H1 (cell line): Measurements from ENCODE around the gene DNAJC7. TPM values are rescaled to one million over a fixed set of nuclear protein-coding genes. Genes with fewer than 3 reads are reported as not detected.

Source experiments
- CTCF ChIA-PET: fragments of 300-600 bp; sonication (Branson Sonifier 250); formaldehyde crosslinking; loops from one replicate; lab custom pipeline; 2021; ENCODE audit not compliant: partially characterized antibody; lab: Charles Lee
- POLR2A ChIA-PET: fragments of 300-600 bp; sonication (Branson Sonifier 250); formaldehyde crosslinking; loops from one replicate; lab custom pipeline; 2021; ENCODE audit warnings: inconsistent platforms; ENCODE audit not compliant: partially characterized antibody; lab: Charles Lee
- DNase-seq, 2 experiments: peaks; one replicate each; pipeline versions ENCODE4 v3.0.0 to v3.0.0-alpha.2; 2010 to 2022; ENCODE audit warnings: low spot score in 2 of 2, low read depth in 1 of 2, mixed read lengths in 1 of 2
- FAIRE-seq: peaks from 2 replicates; lab custom pipeline; 2011; peaks lifted over from hg19 to GRCh38; lab: Jason Lieb, UNC
- H2AFZ ChIP-seq: 2 replicates; pipeline ENCODE4 v1.8.1; 2012; ENCODE audit warnings: low read length, inconsistent platforms
- H2AK5ac ChIP-seq: 2 replicates; pipeline ENCODE4 v1.6.1; 2013; ENCODE audit warnings: low read depth, low read length
- H2BK120ac ChIP-seq: replicated peaks from 2 replicates; pipeline ENCODE3; 2013; ENCODE audit warnings: low read depth, low read length, inconsistent platforms
- H2BK12ac ChIP-seq: 2 replicates; pipeline ENCODE4 v1.6.1; 2013; ENCODE audit warnings: low read depth, low read length
- H2BK15ac ChIP-seq: 2 replicates; pipeline ENCODE4 v1.6.1; 2013; ENCODE audit warnings: low read length
- H2BK20ac ChIP-seq: 2 replicates; pipeline ENCODE4 v1.6.1; 2013; ENCODE audit warnings: low read length
- H2BK5ac ChIP-seq: 2 replicates; pipeline ENCODE4 v1.6.1; 2013; ENCODE audit warnings: low read depth, low read length
- H3K14ac ChIP-seq: 2 replicates; pipeline ENCODE4 v1.6.1; 2013; ENCODE audit warnings: inconsistent platforms; ENCODE audit not compliant: insufficient read length
- H3K18ac ChIP-seq: 2 replicates; pipeline ENCODE4 v1.6.1; 2013; ENCODE audit warnings: low read length; ENCODE audit errors: extremely low read depth
- H3K23ac ChIP-seq: 2 replicates; pipeline ENCODE4 v1.6.1; 2013; ENCODE audit warnings: inconsistent platforms; ENCODE audit not compliant: insufficient read length
- H3K23me2 ChIP-seq: 2 replicates; pipeline ENCODE4 v1.6.1; 2013; ENCODE audit warnings: low read depth, low read length
- H3K27ac ChIP-seq: 2 replicates; pipeline ENCODE4 v1.6.1; 2011; ENCODE audit warnings: low read depth, low read length, inconsistent platforms
- H3K27me3 ChIP-seq, 4 experiments: replicated peaks in 1 of 4; 1 replicate in 1 of 4; 2 replicates in 3 of 4; pipeline versions ENCODE4 v1.6.1 to v1.8.1; 2011 to 2013; ENCODE audit warnings: low read length in 3 of 4, mild to moderate bottlenecking in 3 of 4, inconsistent platforms in 2 of 4, mixed read lengths in 2 of 4, moderate library complexity in 1 of 4; ENCODE audit not compliant: control insufficient read depth in 3 of 4, insufficient read depth in 3 of 4; ENCODE audit errors: extremely low read depth in 1 of 4
- H3K36me3 ChIP-seq, 4 experiments: 2 replicates each; pipeline versions ENCODE4 v1.6.1 to v1.8.1; 2011 to 2013; ENCODE audit warnings: mild to moderate bottlenecking in 4 of 4, low read length in 3 of 4, moderate library complexity in 2 of 4, control low read depth in 1 of 4, inconsistent platforms in 1 of 4; ENCODE audit not compliant: insufficient read depth in 4 of 4, control insufficient read depth in 2 of 4
- H3K4ac ChIP-seq: replicated peaks from 2 replicates; pipeline ENCODE3; 2013; ENCODE audit warnings: low read length, low read depth, mixed read lengths, inconsistent platforms; ENCODE audit not compliant: insufficient read length
- H3K4me1 ChIP-seq, 4 experiments: replicated peaks in 1 of 4; 1 replicate in 1 of 4; 2 replicates in 3 of 4; pipeline versions ENCODE4 v1.6.1 to v1.8.1; 2011 to 2013; ENCODE audit warnings: low read length in 3 of 4, inconsistent platforms in 2 of 4, mixed read lengths in 1 of 4; ENCODE audit not compliant: insufficient read depth in 4 of 4, control insufficient read depth in 3 of 4
- H3K4me2 ChIP-seq, 2 experiments: 2 replicates each; pipeline versions ENCODE4 v1.6.1 to v1.8.1; 2011 to 2013; ENCODE audit warnings: low read depth in 2 of 2, low read length in 2 of 2, control low read depth in 1 of 2, inconsistent platforms in 1 of 2, mild to moderate bottlenecking in 1 of 2; ENCODE audit not compliant: insufficient read depth in 1 of 2
- H3K4me3 ChIP-seq, 4 experiments: fragments of 200-600, 300-600 bp in 1 of 4; sonication (generic), shearing (Covaris generic), sonication (Bioruptor Twin) in 1 of 4; 2 replicates each; pipeline versions ENCODE4 v1.5.1 to v1.8.1; 2011 to 2016; ENCODE audit warnings: low read length in 4 of 4, low read depth in 3 of 4, control low read depth in 2 of 4, inconsistent platforms in 2 of 4, mild to moderate bottlenecking in 2 of 4, mixed read lengths in 1 of 4, moderate library complexity in 1 of 4; ENCODE audit not compliant: insufficient read depth in 2 of 4; ENCODE audit errors: extremely low read depth in 1 of 4
- H3K56ac ChIP-seq: replicated peaks from 2 replicates; pipeline ENCODE3; 2013; ENCODE audit warnings: low read depth, mild to moderate bottlenecking, mixed read lengths, low read length, inconsistent platforms; ENCODE audit not compliant: insufficient read length
- H3K79me1 ChIP-seq: 2 replicates; pipeline ENCODE4 v1.6.1; 2013; ENCODE audit warnings: low read depth, low read length, control low read depth
- H3K79me2 ChIP-seq, 2 experiments: 2 replicates each; pipeline versions ENCODE4 v1.6.1 to v1.8.1; 2012 to 2013; ENCODE audit warnings: low read length in 2 of 2, mild to moderate bottlenecking in 2 of 2, inconsistent platforms in 1 of 2; ENCODE audit not compliant: insufficient read depth in 2 of 2, control insufficient read depth in 1 of 2
- H3K9ac ChIP-seq, 4 experiments: replicated peaks in 1 of 4; 1 replicate in 1 of 4; 2 replicates in 3 of 4; pipeline versions ENCODE4 v1.6.1 to v1.8.1; 2011 to 2013; ENCODE audit warnings: low read depth in 3 of 4, low read length in 3 of 4, control low read depth in 2 of 4, mild to moderate bottlenecking in 2 of 4, moderate library complexity in 2 of 4, inconsistent platforms in 1 of 4; ENCODE audit errors: extremely low read depth in 1 of 4
- H3K9me3 ChIP-seq, 2 experiments: 2 replicates each; pipeline versions ENCODE4 v1.6.1 to v1.8.1; 2012 to 2013; ENCODE audit warnings: mild to moderate bottlenecking in 2 of 2, moderate library complexity in 2 of 2, control low read depth in 1 of 2, inconsistent platforms in 1 of 2, low read depth in 1 of 2, low read length in 1 of 2, mixed read lengths in 1 of 2; ENCODE audit not compliant: insufficient read depth in 2 of 2
- H4K20me1 ChIP-seq, 2 experiments: replicated peaks in 1 of 2; 2 replicates each; pipeline versions ENCODE3 to v1.8.1; 2011 to 2013; ENCODE audit warnings: inconsistent platforms in 2 of 2, low read length in 2 of 2, mild to moderate bottlenecking in 1 of 2; ENCODE audit not compliant: insufficient read depth in 2 of 2, control insufficient read depth in 1 of 2
- H4K5ac ChIP-seq: 2 replicates; pipeline ENCODE4 v1.6.1; 2013; ENCODE audit warnings: low read length, low read depth, mixed read lengths, inconsistent platforms; ENCODE audit not compliant: insufficient read length
- H4K8ac ChIP-seq: 2 replicates; pipeline ENCODE4 v1.8.0; 2013; ENCODE audit warnings: mild to moderate bottlenecking, moderate library complexity, low read length, inconsistent platforms; ENCODE audit not compliant: insufficient read depth; ENCODE audit errors: extremely low read depth
- H4K91ac ChIP-seq: replicated peaks from 2 replicates; pipeline ENCODE3; 2013; ENCODE audit warnings: low read length, mixed read lengths, inconsistent platforms; ENCODE audit not compliant: insufficient read length
- ASH2L ChIP-seq: fragments of 200-600, 300-600 bp; sonication (generic); IDR thresholded peaks from one replicate; pipeline ENCODE4 v1.7.1; 2017; ENCODE audit warnings: low read length
- ATF3 ChIP-seq: IDR thresholded peaks from 2 replicates; pipeline ENCODE4 v1.6.1; 2011; ENCODE audit warnings: low read depth, mild to moderate bottlenecking, low read length; ENCODE audit not compliant: insufficient read depth
- BRCA1 ChIP-seq: IDR thresholded peaks from 2 replicates; pipeline ENCODE4 v1.6.1; 2012; ENCODE audit warnings: low read depth, low read length, improper control_type of control experiment
- CTBP2 ChIP-seq: IDR thresholded peaks from 2 replicates; pipeline ENCODE4 v1.7.0; 2011; ENCODE audit warnings: borderline replicate concordance, mild to moderate bottlenecking, moderate library complexity, mixed read lengths, low read length; ENCODE audit not compliant: insufficient read depth, insufficient read length
- KDM5A ChIP-seq: fragments of 200-600 bp; IDR thresholded peaks from 2 replicates; pipeline ENCODE4 v1.7.1; 2012; ENCODE audit warnings: mild to moderate bottlenecking, low read length, inconsistent platforms, mixed read lengths
- POLR2A ChIP-seq, 2 experiments: IDR thresholded peaks; 1 replicate in 1 of 2; 2 replicates in 1 of 2; pipeline ENCODE4 v1.6.1; 2011; ENCODE audit warnings: low read depth in 2 of 2, low read length in 2 of 2, mild to moderate bottlenecking in 2 of 2; ENCODE audit errors: control extremely low read depth in 1 of 2
- POU5F1 ChIP-seq: IDR thresholded peaks from 2 replicates; pipeline ENCODE4 v1.6.1; 2011; ENCODE audit warnings: low read depth, mild to moderate bottlenecking, low read length, moderate library complexity
- RBBP5 ChIP-seq: IDR thresholded peaks from 2 replicates; pipeline ENCODE4 v1.7.1; 2012; ENCODE audit warnings: low read depth, mild to moderate bottlenecking, inconsistent platforms, low read length, moderate library complexity, borderline replicate concordance
- RFX5 ChIP-seq: IDR thresholded peaks from 2 replicates; pipeline ENCODE4 v1.6.1; 2011; ENCODE audit warnings: low read depth, low read length, improper control_type of control experiment, borderline replicate concordance
- RXRA ChIP-seq: IDR thresholded peaks from 2 replicates; pipeline ENCODE4 v1.6.1; 2011; ENCODE audit warnings: low read depth, mild to moderate bottlenecking, low read length, moderate library complexity; ENCODE audit not compliant: insufficient read depth
- SIRT6 ChIP-seq: IDR thresholded peaks from one replicate; pipeline ENCODE4 v1.7.1; 2012; ENCODE audit warnings: low read length, inconsistent platforms
- SRF ChIP-seq: IDR thresholded peaks from 2 replicates; pipeline ENCODE4 v1.6.1; 2011; ENCODE audit warnings: mild to moderate bottlenecking, low read depth, low read length, moderate library complexity
- TCF12 ChIP-seq: IDR thresholded peaks from 2 replicates; pipeline ENCODE4 v1.6.1; 2011; ENCODE audit warnings: low read depth, mild to moderate bottlenecking, low read length
- YY1 ChIP-seq: IDR thresholded peaks from 2 replicates; pipeline ENCODE4 v1.6.1; 2011; ENCODE audit warnings: low read depth, mild to moderate bottlenecking, low read length
- ZNF274 ChIP-seq: IDR thresholded peaks from 2 replicates; pipeline ENCODE4 v1.7.0; 2012; ENCODE audit warnings: low read length, borderline replicate concordance; ENCODE audit errors: extremely low read depth
- WGBS, 2 experiments: shearing (Covaris generic) in 1 of 2; methylation state at CpG; one replicate each; pipeline versions ENCODE4 v1.1.6 to v1.1.7; 2013 to 2015; ENCODE audit warnings: low lambda C conversion rate in 2 of 2, mixed read lengths in 2 of 2, inconsistent platforms in 1 of 2, low coverage in 1 of 2, missing lambda C conversion rate in 1 of 2; ENCODE audit not compliant: insufficient replicate concordance in 2 of 2, insufficient coverage in 1 of 2, insufficient read length in 1 of 2; ENCODE audit errors: extremely low coverage in 1 of 2, missing lambda C conversion rate in 1 of 2; 5-methylcytosine and 5-hydroxymethylcytosine counted together
- polyA plus RNA-seq, 7 experiments: library from polyadenylated mRNA; depleted of rRNA in 3 of 7; stranded (reverse) in 5 of 7; unstranded in 2 of 7; fragments of >200 nt in 5 of 7; fragments of 200-250 nt in 2 of 7; gene quantifications; 1 replicate in 5 of 7; 2 replicates in 1 of 7; 4 replicates in 1 of 7; pipeline versions ENCODE4 v1.2.1 to v1.2.3, GENCODE V29; 2011 to 2013; ENCODE audit warnings: missing spikeins in 2 of 7, mixed read lengths in 2 of 7
- total RNA-seq: library from RNA; stranded (reverse); fragmentation: NEBNext Ultra II Directional; extraction: Animal tissue kit (Norgen Biotek cat#: 25700); gene quantifications from 2 replicates; pipeline ENCODE4 v1.2.1, GENCODE V29; 2021

Gene DNAJC7
- total and polyA plus RNA-seq, 2 of the 8 experiments (the other 6 are each of a cell fraction or from before 2014, with no cell fraction given) = 31.0 to 148 TPM

- Histone ChIP-seq H2AFZ (no peak overlapping the region), H2BK15ac (no peak overlapping the region), H3K9me3 (no peaks in the 10 kb centered on the region), H2BK12ac (no peak overlapping the region), H3K23ac (no peak overlapping the region), H2AK5ac (no peak overlapping the region), H3K18ac (no peak overlapping the region), H3K27me3 (no peaks in the 10 kb centered on the region), H2BK120ac (no peak overlapping the region), H4K5ac (no peak overlapping the region), H3K79me1 (no peaks in the 10 kb centered on the region; the same call in 1 of the 2 replicates), H4K8ac (no peak overlapping the region), H2BK5ac (no peak overlapping the region), H3K4me1 (no peaks in the 10 kb centered on the region), H3K36me3 (peaks cover 0 to 25% (median 19%) of the 10 kb centered on the region in 4 experiments; a peak in 7 of 8 replicates), H3K23me2 (no peaks in the 10 kb centered on the region), H3K9ac (no peak overlapping the region), H3K4me2 (no peak overlapping the region), H3K79me2 (peaks cover 45 to 94% of the 10 kb centered on the region in 2 experiments), H4K91ac (no peak overlapping the region), H4K20me1 (peaks cover 7 to 11% of the 10 kb centered on the region in 2 experiments), H3K56ac (no peak overlapping the region), H3K27ac (no peak overlapping the region)
- WGBS, 2 experiments = 96% methylated on average over 1 of the region's 1 CpG; no CpG with 5 or more reads in 1 of the 2 experiments
- ChIA-PET POLR2A (interaction anchor here (0.6 to 2.6 kb wide), 6 partner anchors 7 to 312 kb away, joined by 3 to 14 read pairs (median 4); partner anchors contain the start of gene CNP), CTCF (interaction anchor here (1.0 to 1.6 kb wide), 5 partner anchors 15 to 96 kb away, joined by 3 to 4 read pairs (median 3); partner anchors contain the start of gene NKIRAS2)
- FAIRE-seq (no peak), DNase-seq (no peak)
- TF ChIP-seq ASH2L (no peak), RXRA (no peak), ATF3 (no peak), SIRT6 (no peak), ZNF274 (no peak), CTBP2 (no peak), POU5F1 (no peak), RFX5 (no peak), YY1 (no peak), BRCA1 (no peak), POLR2A (IDR thresholded peaks at IDR 0.05; ENCODE audit: control extremely low read depth in 1 of 2, low read depth in 2 of 2, low read length in 2 of 2) (no peak), KDM5A (no peak), SRF (no peak), RBBP5 (no peak), TCF12 (no peak)
- TF ChIP-seq, all 59 proteins: peak for 0
- Histone ChIP-seq H3K4me3 (no peak overlapping the region), H2BK20ac (no peak overlapping the region), H3K14ac (no peak overlapping the region), H3K4ac (no peak overlapping the region)
Observed at GRCh38 chr17:42005166-42005565, 12.1 kb downstream of the DNAJC7 start.
